Neural progenitor cell (in vitro differentiated cells): ENCODE results near the gene GMFB. TPM values are rescaled to one million over a fixed set of nuclear protein-coding genes. Genes with fewer than 3 reads are reported as not detected.

ENCODE experiments used
- DNase-seq: peaks from one replicate; pipeline ENCODE4 v3.0.0-alpha.2; 2016; ENCODE audit warnings: low spot score
- H2AFZ ChIP-seq: fragments of 200-600 bp; sonication (generic); replicated peaks from 2 replicates; pipeline ENCODE4 v1.6.1; 2016; ENCODE audit warnings: antibody characterized with exemption
- H3F3A ChIP-seq: fragments of 200-600 bp; sonication (generic); 2 replicates; pipeline ENCODE4 v1.6.1; 2016; ENCODE audit warnings: antibody characterized with exemption, low read depth
- H3K27ac ChIP-seq: fragments of 200-600 bp; sonication (generic); 2 replicates; pipeline ENCODE4 v1.5.1; 2016; ENCODE audit warnings: mild to moderate bottlenecking
- H3K27me3 ChIP-seq: fragments of 200-600 bp; sonication (generic); 2 replicates; pipeline ENCODE4 v1.6.1; 2016; ENCODE audit warnings: mild to moderate bottlenecking, moderate library complexity
- H3K36me3 ChIP-seq: fragments of 200-600 bp; sonication (generic); 2 replicates; pipeline ENCODE4 v1.5.1; 2016
- H3K4me1 ChIP-seq: fragments of 200-600 bp; sonication (generic); 2 replicates; pipeline ENCODE4 v1.6.1; 2016; ENCODE audit warnings: mixed run types
- H3K4me2 ChIP-seq: fragments of 200-600 bp; sonication (generic); 2 replicates; pipeline ENCODE4 v1.6.1; 2016
- H3K4me3 ChIP-seq: fragments of 200-600 bp; sonication (generic); 2 replicates; pipeline ENCODE4 v1.5.1; 2016
- H3K79me2 ChIP-seq: fragments of 200-600 bp; sonication (generic); 2 replicates; pipeline ENCODE4 v1.6.1; 2016; ENCODE audit warnings: low read depth
- H3K9ac ChIP-seq: fragments of 200-600 bp; sonication (generic); 2 replicates; pipeline ENCODE4 v1.6.1; 2016
- H3K9me3 ChIP-seq: fragments of 200-600 bp; sonication (generic); 2 replicates; pipeline ENCODE4 v1.5.1; 2016; ENCODE audit warnings: low read depth
- H4K20me1 ChIP-seq: fragments of 200-600 bp; sonication (generic); 2 replicates; pipeline ENCODE4 v1.6.1; 2016; ENCODE audit warnings: low read depth
- H3K27ac Mint-ChIP-seq: 3 replicates; pipeline ENCODE4 v1.8.0; 2021; ENCODE audit warnings: mixed read lengths
- H3K27me3 Mint-ChIP-seq: 2 replicates; pipeline ENCODE4 v1.8.0; 2022; ENCODE audit warnings: low read depth, mild to moderate bottlenecking, inconsistent platforms, moderate library complexity, mixed read lengths; ENCODE audit not compliant: insufficient read depth
- H3K36me3 Mint-ChIP-seq: 3 replicates; pipeline ENCODE4 v1.8.0; 2021; ENCODE audit warnings: mixed read lengths
- H3K4me1 Mint-ChIP-seq: 3 replicates; pipeline ENCODE4 v1.8.0; 2021; ENCODE audit warnings: mixed read lengths
- H3K4me3 Mint-ChIP-seq: 3 replicates; pipeline ENCODE4 v1.8.0; 2021; ENCODE audit warnings: mild to moderate bottlenecking, moderate library complexity, mixed read lengths
- H3K9me3 Mint-ChIP-seq: 3 replicates; pipeline ENCODE4 v1.8.0; 2020; ENCODE audit warnings: mixed read lengths
- EZH2 ChIP-seq: fragments of 200-600 bp; sonication (generic); IDR thresholded peaks from 2 replicates; pipeline ENCODE4 v1.6.1; 2017; ENCODE audit warnings: antibody characterized with exemption, mild to moderate bottlenecking, moderate library complexity
- EZH2phosphoT487 ChIP-seq: fragments of 200-600 bp; sonication (generic); IDR thresholded peaks from 2 replicates; pipeline ENCODE4 v1.6.1; 2017; ENCODE audit warnings: antibody characterized with exemption
- total RNA-seq: library from RNA; depleted of rRNA; stranded (reverse); fragments of >200 nt; gene quantifications from 2 replicates; pipeline ENCODE4 v1.2.3, GENCODE V29; 2015; ENCODE audit warnings: low replicate concordance
- TF ChIP-seq, protein P1 (sequence below): fragments of 200-600 bp; sonication (generic); IDR thresholded peaks from 2 replicates; pipeline ENCODE4 v1.5.1; 2017; ENCODE audit warnings: antibody characterized with exemption, mild to moderate bottlenecking

The GMFB gene
- total RNA-seq, 1 donor from 2014 or later: 172 TPM

- H3K36me3 Mint-ChIP-seq: peaks cover 19% of the 10 kb centered on the region
- H3K9me3 ChIP-seq: no peaks in the 10 kb centered on the region
- H4K20me1 ChIP-seq: peaks cover 32% of the 10 kb centered on the region
- no peak for DNase-seq
- H2AFZ ChIP-seq: no peak overlapping the region
- TF ChIP-seq EZH2 (no peak), EZH2phosphoT487 (no peak)
- TF ChIP-seq, protein P1, sequence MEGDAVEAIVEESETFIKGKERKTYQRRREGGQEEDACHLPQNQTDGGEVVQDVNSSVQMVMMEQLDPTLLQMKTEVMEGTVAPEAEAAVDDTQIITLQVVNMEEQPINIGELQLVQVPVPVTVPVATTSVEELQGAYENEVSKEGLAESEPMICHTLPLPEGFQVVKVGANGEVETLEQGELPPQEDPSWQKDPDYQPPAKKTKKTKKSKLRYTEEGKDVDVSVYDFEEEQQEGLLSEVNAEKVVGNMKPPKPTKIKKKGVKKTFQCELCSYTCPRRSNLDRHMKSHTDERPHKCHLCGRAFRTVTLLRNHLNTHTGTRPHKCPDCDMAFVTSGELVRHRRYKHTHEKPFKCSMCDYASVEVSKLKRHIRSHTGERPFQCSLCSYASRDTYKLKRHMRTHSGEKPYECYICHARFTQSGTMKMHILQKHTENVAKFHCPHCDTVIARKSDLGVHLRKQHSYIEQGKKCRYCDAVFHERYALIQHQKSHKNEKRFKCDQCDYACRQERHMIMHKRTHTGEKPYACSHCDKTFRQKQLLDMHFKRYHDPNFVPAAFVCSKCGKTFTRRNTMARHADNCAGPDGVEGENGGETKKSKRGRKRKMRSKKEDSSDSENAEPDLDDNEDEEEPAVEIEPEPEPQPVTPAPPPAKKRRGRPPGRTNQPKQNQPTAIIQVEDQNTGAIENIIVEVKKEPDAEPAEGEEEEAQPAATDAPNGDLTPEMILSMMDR: no peak
- peaks cover 19% of the 10 kb centered on the region for H3K4me1 Mint-ChIP-seq
- no peak overlapping the region for H3K27ac ChIP-seq
- peaks cover 9% of the 10 kb centered on the region for H3K36me3 ChIP-seq
- peaks cover 5% of the 10 kb centered on the region for H3K9me3 Mint-ChIP-seq
- no peak overlapping the region for H3K27ac Mint-ChIP-seq
- H3K79me2 ChIP-seq: peaks cover 67% of the 10 kb centered on the region
- no peaks in the 10 kb centered on the region for H3K27me3 Mint-ChIP-seq
- H3K27me3 ChIP-seq: no peaks in the 10 kb centered on the region
- no peak overlapping the region for H3K4me3 ChIP-seq
- H3K4me2 ChIP-seq: no peak overlapping the region
- no peak overlapping the region for H3K4me3 Mint-ChIP-seq
- peaks cover 9% of the 10 kb centered on the region for H3K4me1 ChIP-seq
- peaks cover 13% of the 10 kb centered on the region for H3F3A ChIP-seq
- no peak overlapping the region for H3K9ac ChIP-seq
Measured at GRCh38 chr14:54483073-54483745, 5.6 kb downstream of the GMFB start.

DNA sequence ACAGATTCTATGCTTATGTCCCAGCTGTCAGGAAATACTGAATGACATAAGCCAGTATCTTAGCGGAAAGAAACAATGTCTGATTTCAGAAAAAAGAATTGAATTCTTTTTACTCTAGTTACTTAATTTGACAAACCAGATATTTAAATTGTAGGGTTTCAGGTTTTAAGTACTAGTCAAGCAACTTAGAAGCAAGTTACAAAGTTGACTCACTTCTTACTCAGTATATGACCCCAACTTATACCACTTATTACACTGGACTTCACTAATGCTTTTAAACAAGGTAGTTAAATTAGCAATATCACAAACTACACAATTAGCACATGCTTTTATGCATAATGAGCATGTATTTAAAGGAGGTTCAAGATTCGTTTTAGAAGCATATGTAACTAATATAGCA, 7.1 kb downstream of the GMFB start:
- Histone ChIP-seq H3K27ac (no peak overlapping the region), H3K4me2 (no peak overlapping the region), H3K27me3 (no peaks in the 10 kb centered on the region), H3K9ac (no peak overlapping the region), H4K20me1 (peaks cover 32% of the 10 kb centered on the region), H3K4me1 (no peaks in the 10 kb centered on the region), H3K36me3 (peaks cover 13% of the 10 kb centered on the region), H3K79me2 (peaks cover 52% of the 10 kb centered on the region), H3K9me3 (no peaks in the 10 kb centered on the region), H3F3A (peaks cover 5% of the 10 kb centered on the region), H3K4me3 (no peak overlapping the region), H2AFZ (no peak overlapping the region)
- Mint-ChIP-seq H3K9me3 (peaks cover 5% of the 10 kb centered on the region), H3K36me3 (peaks cover 17% of the 10 kb centered on the region), H3K4me3 (no peak overlapping the region), H3K4me1 (peaks cover 12% of the 10 kb centered on the region), H3K27ac (no peak overlapping the region), H3K27me3 (no peaks in the 10 kb centered on the region)
- no peak for DNase-seq
- TF ChIP-seq, protein P1: no peak
- TF ChIP-seq EZH2phosphoT487: no peak
- TF ChIP-seq EZH2: no peak

DNA sequence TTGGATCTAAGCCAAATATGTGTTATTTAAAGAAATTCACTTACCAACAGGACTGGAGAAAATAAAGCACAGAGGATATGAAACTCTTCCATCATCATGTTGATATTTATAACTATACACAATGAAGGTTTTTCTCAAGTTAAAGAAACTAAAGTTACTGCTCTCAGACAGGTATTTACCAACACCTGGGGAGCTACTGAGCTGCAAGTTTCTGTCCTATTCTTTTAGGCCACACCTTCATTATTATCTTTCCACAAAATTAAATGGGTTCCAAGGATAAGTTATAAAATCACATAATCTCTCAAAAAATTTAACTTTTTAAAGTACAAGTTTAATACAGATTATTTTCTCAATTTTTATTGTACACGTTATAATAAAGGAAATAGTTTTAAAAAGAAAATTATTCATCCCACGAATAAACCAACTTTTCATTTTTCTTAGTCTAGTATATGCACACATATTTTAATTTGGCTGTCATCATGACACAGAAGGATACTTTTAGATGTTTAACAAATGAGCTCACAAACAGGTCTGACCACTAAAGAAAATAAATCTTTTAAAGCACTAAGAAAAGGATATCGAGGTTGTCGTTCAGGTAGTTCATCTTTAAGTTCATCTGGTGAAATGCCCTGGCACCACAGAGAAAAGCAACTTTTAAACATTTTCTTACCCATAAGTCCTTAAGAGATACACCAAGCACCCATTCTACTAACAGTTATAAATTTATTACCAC, 7.8 kb downstream of the GMFB start:
- peaks cover 13% of the 10 kb centered on the region for H3K36me3 Mint-ChIP-seq
- Histone ChIP-seq H3K36me3 (peaks cover 13% of the 10 kb centered on the region), H3K9me3 (no peaks in the 10 kb centered on the region), H3K27me3 (no peaks in the 10 kb centered on the region), H2AFZ (no peak overlapping the region), H3F3A (peaks cover 5% of the 10 kb centered on the region), H3K4me2 (no peak overlapping the region), H4K20me1 (peaks cover 32% of the 10 kb centered on the region), H3K27ac (no peak overlapping the region), H3K4me3 (no peak overlapping the region), H3K9ac (no peak overlapping the region), H3K4me1 (no peaks in the 10 kb centered on the region), H3K79me2 (peaks cover 45% of the 10 kb centered on the region)
- H3K27me3 Mint-ChIP-seq: no peaks in the 10 kb centered on the region
- DNase-seq: no peak
- no peak overlapping the region for H3K27ac Mint-ChIP-seq
- peaks cover 3% of the 10 kb centered on the region for H3K9me3 Mint-ChIP-seq
- peaks cover 6% of the 10 kb centered on the region for H3K4me1 Mint-ChIP-seq
- no peak overlapping the region for H3K4me3 Mint-ChIP-seq
- TF ChIP-seq, protein P1: no peak
- TF ChIP-seq EZH2 (no peak), EZH2phosphoT487 (no peak)
